Bronchial epithelial cell (primary cell): Measurements from ENCODE around the gene CTDSP2. TPM values are rescaled to one million over a fixed set of nuclear protein-coding genes. Genes with fewer than 3 reads are reported as not detected.
"Not testable (repeated sequence)": the region's sequence is repeated elsewhere in the genome, so short reads cannot be mapped to it uniquely, and the experiment has no call there.

Source experiments
- DNase-seq: peaks from one replicate; pipeline ENCODE4 v3.0.0-alpha.2; 2010; ENCODE audit warnings: low read depth
- FAIRE-seq: peaks from 2 replicates; lab custom pipeline; 2011; peaks lifted over from hg19 to GRCh38; lab: Jason Lieb, UNC
- H3K27me3 ChIP-seq: 2 replicates; pipeline ENCODE4 v1.5.1; 2011; ENCODE audit warnings: low read length; ENCODE audit not compliant: control insufficient read depth, insufficient read depth
- H3K36me3 ChIP-seq: 2 replicates; pipeline ENCODE4 v1.5.1; 2011; ENCODE audit warnings: low read length; ENCODE audit not compliant: control insufficient read depth, insufficient read depth
- H3K4me3 ChIP-seq: 2 replicates; pipeline ENCODE4 v1.5.1; 2011; ENCODE audit warnings: mild to moderate bottlenecking, low read depth, low read length, control low read depth
- total RNA-seq: library from RNA; depleted of rRNA; stranded (reverse); fragments of >200 nt; gene quantifications from 2 replicates; pipeline ENCODE4 v1.2.1, GENCODE V29; 2014
- TF ChIP-seq, protein P1 (sequence below): IDR thresholded peaks from 2 replicates; pipeline ENCODE4 v1.5.1; 2011; ENCODE audit warnings: mild to moderate bottlenecking, moderate library complexity, low read length, control low read depth, inconsistent platforms; ENCODE audit not compliant: insufficient read depth, severe bottlenecking

The CTDSP2 gene
- total RNA-seq, 1 donor from 2014 or later = 36.3 TPM

DNA sequence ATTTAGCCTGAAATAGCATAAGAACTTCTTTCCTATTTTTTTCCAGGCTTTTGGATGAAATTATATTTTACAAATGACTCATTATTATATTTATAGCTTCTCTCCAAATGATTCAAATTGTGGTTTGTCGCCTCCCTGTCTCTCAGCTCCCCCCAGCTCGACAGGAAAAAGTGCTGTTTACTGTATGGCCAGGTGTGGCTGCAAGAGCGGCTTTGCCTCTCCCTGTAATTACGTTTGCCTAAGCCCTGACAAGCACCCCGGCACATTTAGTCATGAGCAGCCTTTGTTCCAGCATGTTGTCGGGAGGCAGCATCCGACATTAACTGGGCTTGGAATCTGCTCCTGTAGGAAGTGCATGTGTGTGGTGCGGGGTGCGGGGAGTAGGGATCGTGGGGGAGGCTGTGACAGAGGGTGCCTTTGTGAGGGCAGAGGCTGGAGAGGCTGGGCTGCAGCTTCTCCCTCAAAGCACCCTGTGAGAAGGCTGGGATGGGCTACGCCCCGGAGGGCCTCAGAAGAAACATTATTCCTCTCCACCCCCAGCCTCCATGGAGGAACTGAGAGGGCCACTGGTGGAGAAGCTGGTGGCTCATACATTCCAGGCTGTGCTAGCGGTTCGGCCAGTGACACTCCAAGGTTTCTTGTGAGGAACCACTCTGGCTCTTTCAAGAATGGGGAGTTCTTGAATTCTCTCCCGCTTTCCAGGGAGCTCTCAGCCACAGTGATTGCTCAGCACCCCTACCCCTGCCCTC, 42.1 kb upstream of the CTDSP2 start:
- Histone ChIP-seq H3K4me3 (peak overlapping the region; percentile 9), H3K27me3 (no peaks in the 10 kb centered on the region), H3K36me3 (no peaks in the 10 kb centered on the region)
- TF ChIP-seq, protein P1, sequence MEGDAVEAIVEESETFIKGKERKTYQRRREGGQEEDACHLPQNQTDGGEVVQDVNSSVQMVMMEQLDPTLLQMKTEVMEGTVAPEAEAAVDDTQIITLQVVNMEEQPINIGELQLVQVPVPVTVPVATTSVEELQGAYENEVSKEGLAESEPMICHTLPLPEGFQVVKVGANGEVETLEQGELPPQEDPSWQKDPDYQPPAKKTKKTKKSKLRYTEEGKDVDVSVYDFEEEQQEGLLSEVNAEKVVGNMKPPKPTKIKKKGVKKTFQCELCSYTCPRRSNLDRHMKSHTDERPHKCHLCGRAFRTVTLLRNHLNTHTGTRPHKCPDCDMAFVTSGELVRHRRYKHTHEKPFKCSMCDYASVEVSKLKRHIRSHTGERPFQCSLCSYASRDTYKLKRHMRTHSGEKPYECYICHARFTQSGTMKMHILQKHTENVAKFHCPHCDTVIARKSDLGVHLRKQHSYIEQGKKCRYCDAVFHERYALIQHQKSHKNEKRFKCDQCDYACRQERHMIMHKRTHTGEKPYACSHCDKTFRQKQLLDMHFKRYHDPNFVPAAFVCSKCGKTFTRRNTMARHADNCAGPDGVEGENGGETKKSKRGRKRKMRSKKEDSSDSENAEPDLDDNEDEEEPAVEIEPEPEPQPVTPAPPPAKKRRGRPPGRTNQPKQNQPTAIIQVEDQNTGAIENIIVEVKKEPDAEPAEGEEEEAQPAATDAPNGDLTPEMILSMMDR = no peak
- DNase-seq (peak; percentile 99), FAIRE-seq (peak; percentile 23)

DNA sequence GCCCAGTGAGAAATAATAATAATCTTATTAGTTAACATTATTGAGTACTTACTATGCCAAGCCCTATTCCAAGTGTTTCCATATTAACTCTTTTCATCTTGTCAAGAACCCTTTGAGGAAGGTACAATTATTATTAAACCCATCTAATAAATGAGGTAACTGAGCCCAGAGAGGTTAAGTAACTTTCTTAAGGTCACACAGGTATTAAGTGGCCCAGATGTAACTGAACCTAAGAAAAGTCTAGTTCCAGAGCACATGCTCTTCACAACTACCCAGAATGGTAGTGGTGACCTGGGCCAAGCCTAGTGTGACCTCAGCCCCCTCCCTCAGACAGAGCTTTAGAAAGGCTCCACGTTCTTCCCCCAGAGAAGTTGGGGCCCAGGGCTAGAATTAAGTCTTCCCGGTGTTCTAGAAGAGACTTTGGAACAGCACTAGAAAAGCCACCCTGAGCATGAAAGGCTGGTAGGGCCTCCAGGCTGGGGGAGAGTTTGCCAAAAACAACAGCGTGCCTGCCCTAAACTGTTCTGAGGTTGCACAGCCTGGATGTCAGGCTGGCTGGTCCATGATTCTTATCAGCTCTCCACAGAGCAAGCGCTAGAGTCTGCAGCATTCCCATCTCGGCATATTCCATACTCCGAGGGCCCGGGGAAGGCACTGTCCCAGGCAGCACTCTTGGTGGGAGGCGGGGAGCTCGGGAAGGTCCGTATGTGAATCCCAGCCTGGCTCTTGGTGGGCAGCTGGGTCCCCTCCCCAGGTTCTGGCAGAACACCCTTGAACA, 41.3 kb upstream of the CTDSP2 start:
- DNase-seq = peak; percentile 43
- Histone ChIP-seq H3K36me3 (no peaks in the 10 kb centered on the region), H3K27me3 (no peaks in the 10 kb centered on the region), H3K4me3 (no peak overlapping the region)
- TF ChIP-seq, protein P1 = no peak
- FAIRE-seq = no peak

DNA sequence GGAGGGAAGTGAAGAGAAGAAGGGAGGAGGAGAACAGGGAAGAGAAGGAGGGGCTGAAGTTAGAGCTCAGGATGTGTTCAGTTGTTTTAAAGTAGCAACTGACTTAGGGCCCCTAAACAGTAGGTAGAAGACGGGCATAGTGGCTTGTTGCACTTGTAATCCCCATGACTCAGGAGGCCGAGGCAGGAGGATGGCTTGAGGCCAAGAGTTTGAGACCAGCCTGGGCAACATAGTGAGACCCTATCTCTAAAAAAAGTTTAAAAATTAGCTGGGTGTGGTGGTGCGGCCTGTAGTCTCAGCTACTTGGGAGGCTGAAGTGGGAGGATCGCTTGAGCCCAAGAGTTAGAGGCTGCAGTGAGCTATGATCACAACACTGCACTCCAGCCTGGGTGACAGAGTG, 40.4 kb upstream of the CTDSP2 start:
- H3K36me3 ChIP-seq, H3K4me3 ChIP-seq, FAIRE-seq, DNase-seq, H3K27me3 ChIP-seq: not testable (repeated sequence)

DNA sequence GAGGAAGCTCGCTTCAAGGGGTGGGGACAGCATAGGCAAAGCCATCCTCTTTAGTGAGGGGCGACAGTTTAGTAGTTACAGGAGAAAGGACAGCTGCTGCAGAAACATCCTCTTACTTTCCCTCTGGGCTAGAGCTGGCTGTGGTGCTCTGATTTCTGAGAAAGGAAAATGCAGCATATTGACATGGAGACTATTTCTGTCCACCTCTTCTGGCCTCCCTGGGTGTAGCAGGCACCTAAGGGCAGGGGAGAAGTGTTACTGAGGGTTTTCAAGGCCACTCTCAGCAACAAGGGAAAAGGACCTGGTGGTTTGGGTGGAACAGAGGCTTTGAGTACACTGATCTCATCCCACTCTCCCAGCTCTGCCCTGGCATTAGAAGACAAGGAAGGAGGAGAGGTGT, 40.0 kb upstream of the CTDSP2 start:
- FAIRE-seq = no peak
- no peaks in the 10 kb centered on the region for H3K27me3 ChIP-seq
- H3K4me3 ChIP-seq = no peak overlapping the region
- TF ChIP-seq, protein P1 = no peak
- no peak for DNase-seq
- H3K36me3 ChIP-seq = no peaks in the 10 kb centered on the region

DNA sequence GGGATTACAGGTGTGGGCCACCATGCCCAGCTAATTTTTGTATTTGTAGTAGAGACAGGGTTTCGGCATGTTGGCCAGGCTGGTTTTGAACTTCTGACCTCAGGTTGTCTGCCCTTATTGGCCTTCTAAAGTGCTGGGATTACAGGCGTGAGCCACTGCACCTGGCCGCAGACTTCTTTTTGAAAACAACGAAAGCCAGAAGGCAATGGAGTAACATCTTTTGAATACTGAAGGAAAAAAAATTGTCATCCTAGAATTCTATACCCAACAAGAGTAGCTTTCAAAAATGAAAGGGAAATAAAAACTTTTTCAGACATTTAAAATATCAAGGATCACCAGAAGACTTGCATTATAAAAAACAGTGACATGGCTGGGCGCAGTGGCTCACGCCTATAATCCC, 38.7 kb upstream of the CTDSP2 start:
- FAIRE-seq = no peak
- no peak overlapping the region for H3K4me3 ChIP-seq
- no peaks in the 10 kb centered on the region for H3K36me3 ChIP-seq
- no peak for DNase-seq
- TF ChIP-seq, protein P1 = no peak
- no peaks in the 10 kb centered on the region for H3K27me3 ChIP-seq

DNA sequence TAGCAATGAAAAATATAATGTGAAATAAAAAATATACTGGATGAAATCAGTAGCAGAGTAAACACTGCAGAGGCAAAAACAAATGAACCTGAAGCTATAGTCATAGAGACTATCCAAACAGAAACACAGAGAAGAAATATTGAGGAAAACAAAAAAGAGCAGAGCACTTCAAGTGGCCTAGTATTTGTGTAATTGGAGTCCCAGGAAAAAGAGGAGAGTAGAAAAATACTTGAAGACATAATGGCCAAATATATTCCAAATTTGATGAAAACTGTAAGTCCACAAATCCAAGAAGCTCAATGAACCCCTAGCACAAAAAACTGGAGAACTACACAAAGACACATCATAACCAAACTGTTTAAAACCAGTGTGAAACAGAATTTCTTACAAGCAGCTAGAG, 37.2 kb upstream of the CTDSP2 start:
- FAIRE-seq (no peak), DNase-seq (no peak)
- Histone ChIP-seq H3K4me3 (no peak overlapping the region), H3K36me3 (no peaks in the 10 kb centered on the region), H3K27me3 (no peaks in the 10 kb centered on the region)
- TF ChIP-seq, protein P1 = no peak
